GM18499 (cell line): ENCODE data around the gene DBP.

Source experiments
- ATAC-seq: cut with Tn5 transposase; IDR thresholded peaks from one replicate; pipeline ENCODE4 v1.9.1; 2021; ENCODE audit warnings: moderate number of reproducible peaks; ENCODE audit not compliant: insufficient read depth, unreplicated experiment

Gene DBP

DNA sequence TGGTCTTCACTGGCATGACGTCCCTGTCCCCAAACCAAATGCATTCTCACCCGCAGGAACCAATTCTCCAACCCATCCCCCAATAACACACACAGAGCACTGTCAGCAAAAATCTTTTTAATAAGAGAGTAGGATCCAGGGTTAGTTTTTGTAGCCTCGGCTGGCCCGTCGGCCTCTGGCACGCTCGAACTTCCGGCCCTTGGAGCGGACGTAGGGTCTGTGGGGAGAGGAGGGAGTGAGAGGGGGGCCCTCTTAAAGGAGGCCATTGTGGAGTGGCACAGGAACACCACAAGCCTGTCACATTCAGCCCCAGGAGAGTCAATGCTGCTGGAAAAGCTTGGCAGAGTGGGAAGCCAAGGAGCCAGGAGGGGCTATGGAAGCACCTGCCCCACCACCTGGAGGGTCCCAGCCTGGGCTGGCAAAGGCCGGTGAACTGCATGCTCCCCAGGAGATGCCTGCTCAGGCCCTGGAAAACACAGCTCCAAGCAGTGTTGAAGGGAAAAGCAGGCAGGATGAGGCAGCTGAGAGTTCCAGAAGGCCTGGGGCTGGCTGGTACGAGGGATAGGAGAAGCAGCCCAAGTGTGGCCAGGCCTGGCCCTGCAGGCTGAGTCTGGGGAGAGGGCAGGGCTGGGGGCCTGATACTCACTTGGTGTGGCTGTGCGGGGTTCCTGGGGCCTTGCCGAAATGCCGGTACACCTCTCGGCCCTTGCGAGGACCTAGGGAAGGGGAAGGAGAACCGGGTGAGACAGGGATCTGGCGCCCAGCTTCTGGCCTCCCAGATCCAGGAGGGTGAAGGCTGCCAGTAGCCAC, 21.7 kb downstream of the DBP start:
- ATAC-seq, result no peak

DNA sequence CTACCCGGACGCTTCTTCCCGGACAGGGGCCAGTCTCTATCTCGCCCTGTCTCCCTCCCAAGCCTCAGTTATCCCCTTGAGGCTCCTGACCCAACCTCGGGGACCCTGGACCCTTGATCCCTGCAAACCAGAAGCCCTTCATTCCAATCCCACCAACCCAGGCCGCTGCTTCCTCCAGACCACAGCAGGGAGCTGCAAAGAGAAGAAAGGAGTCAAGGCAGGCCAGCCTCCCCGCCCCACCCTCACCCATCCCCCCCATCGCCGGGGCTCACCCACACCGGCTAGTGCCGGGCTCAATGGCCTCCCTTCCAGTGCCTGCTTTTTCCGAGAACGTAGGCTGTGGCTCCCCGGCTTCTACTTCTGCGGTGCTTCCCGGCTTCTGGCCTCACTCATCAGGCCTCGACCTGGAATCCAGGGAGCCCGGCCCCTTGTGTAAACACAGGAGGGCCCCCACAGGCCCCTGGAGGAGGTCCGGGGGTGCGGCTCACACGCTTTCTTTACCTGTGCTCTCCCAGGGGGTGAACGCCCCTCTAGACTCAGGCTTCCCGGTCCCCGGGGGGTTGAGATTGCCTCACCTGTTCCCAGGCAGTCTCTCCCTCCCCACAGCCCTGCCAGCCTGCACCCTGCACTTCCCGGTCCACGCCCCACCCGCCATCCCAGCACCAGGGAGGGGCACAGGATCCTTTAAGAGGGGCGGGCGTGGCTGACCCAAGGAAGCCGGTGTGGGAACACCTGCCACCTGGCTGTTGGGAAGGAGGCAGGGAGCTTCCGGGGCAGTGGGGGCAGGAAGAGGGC, 22.5 kb downstream of the DBP start, which contains the start of gene FAM83E:
Gene FAM83E (minus strand): TSS at position 641 of the 795 bp plus-strand sequence. CDS start 1,704 bp downstream, outside the sequence.
- no peak for ATAC-seq

DNA sequence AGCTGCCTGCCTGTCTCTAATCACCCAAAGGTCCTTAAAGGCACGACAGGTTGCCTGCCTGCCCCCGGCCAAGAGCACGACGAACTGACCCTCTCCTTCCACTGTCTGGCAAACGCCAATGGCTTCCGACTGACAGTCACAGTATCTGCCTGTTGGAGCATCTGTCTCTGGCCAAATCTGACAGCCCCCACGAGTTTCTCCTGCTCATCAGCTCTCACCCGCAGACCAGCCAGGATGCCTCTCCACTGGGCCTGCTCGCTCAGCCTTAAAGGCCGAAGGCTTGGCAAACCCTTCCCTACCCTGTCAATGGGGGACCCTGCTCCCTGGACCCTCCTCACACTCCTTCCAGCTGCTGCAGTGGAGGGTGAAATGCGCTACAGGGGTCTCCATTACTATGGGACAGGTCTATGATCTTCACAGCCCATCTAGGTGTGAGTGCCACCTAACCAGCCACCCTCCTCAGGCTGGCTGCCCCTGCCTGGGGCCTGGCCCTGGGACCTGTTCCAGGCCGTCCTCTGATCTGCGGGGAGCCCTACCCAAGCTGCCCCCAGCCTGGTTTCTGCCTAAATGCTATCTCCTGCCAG, 23.2 kb downstream of the DBP start:
- no peak for ATAC-seq

DNA sequence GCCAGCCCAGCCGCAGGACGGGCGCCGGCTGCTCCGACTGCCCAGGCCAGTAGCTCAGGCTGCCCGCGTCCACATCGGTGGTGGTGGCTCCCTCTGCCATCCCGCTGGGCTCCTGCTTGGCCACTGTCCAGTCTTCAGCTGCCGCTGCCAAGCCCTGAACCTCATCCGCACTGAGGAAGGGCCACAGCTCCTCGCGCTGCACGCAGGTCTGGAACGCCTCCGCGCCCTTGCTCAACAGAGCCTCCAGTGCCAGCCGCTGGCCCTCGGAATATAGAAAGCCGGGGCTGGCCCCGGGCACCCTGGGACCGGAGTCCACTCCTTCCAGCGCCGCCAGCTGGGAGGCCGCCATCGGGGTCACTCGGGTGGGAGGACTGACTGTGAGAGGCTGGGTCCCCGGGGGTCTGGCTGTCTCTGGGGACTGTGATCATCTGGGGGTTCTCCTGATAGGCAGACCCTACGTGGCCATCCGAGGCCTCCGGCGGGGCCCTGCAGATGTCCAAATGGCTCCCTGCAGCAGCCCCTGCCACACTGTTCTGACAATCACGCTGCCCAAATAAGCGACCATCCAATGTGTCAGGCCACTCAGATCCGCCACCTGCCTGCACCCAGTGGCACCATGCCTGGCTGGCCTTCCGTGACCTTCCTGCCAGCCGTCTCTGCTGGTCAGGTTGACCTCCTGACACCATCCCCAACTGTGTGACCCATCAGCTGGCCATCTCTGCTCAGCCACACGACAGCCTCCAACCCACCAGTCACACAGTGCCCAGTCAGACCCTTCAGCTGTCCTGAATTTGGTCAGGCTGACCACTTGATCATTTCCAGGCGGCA, 23.9 kb downstream of the DBP start:
- no peak for ATAC-seq

DNA sequence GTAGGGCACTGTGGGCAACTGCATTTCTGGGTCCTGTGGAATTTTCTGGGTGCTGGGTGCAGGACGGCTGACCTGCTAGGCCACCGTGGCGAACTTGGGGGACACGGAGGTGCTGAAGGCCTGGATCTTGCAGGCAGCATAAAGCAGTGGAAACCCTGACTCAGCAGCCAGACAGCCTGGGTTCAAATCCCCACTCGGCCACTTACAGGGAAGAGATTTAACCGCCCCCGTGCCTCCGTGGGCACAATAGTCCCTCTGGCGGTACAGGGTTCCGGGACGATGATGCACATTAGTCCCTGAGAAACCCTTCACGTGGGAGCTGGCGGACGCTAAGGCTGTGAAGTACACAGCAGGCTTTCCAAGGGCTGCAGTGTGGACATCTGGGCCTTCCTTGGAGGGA, 25.3 kb downstream of the DBP start:
- ATAC-seq, result no peak

DNA sequence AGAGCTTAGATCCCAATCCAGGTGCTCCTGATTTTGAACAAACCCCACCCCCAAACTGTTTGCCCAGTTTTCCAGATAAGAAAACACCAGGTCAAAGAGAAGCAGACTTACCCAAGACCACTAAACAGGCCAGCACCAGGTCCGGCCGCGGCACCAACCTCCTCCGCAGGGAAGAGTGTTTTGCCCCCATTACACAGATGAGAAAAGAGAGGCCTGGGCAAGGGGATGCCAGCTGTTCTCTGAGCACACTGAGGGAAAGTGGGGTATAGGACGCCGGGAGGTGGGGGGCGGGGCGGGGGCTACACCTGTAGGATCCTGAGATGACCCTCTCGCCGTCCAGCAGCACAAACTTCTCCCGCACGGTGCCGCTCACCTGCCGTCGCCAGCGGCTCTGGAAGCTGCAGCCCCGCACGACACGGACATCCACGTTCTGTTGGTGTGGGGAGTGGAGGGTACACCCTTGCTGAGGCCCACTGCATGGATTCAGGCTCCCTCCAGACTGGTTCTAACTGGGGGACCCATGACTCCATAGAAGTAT, 27.5 kb downstream of the DBP start:
- no peak for ATAC-seq

DNA sequence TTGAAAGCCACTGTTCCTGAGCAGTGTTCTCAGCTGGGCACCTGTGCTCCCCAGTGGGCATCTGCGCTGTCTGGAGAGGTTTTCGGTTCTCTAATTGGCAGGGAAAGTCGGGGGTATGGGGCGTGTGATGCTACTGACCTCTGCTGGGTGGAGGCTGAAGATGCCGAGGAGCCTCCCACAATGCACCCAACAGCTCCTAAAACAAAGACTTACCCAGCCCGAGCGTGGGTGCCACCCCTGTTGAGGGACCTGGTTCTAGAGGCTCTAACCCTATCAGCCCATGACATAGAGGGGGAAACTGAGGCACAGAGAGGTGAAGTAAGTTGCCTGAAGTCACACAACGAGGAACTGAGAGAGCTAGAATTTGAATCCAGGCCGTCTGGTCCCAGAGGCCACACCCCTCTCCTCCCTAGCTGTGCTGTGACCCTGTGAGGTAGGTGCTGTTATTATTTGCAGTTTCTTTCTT, 28.3 kb downstream of the DBP start:
- no peak for ATAC-seq

DNA sequence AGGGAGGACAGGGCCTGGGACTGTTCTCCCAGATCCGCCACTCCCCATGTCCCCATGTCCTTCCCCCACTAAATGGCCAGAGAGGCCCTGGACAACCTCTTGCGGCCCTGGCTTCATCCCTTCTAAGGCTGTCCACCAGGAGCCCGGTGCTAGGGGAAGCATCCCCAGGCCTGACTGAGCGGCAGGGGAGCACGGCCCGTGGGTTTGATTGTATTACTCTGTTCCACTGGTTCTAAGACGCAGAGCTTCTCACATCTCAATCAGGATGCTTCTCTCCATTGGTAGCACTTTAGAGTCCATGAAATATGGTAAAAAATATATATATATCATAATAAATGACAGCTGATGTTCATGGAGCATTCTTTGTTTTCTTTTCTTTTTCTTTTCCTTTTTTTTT, 29.8 kb downstream of the DBP start:
- no peak for ATAC-seq

DNA sequence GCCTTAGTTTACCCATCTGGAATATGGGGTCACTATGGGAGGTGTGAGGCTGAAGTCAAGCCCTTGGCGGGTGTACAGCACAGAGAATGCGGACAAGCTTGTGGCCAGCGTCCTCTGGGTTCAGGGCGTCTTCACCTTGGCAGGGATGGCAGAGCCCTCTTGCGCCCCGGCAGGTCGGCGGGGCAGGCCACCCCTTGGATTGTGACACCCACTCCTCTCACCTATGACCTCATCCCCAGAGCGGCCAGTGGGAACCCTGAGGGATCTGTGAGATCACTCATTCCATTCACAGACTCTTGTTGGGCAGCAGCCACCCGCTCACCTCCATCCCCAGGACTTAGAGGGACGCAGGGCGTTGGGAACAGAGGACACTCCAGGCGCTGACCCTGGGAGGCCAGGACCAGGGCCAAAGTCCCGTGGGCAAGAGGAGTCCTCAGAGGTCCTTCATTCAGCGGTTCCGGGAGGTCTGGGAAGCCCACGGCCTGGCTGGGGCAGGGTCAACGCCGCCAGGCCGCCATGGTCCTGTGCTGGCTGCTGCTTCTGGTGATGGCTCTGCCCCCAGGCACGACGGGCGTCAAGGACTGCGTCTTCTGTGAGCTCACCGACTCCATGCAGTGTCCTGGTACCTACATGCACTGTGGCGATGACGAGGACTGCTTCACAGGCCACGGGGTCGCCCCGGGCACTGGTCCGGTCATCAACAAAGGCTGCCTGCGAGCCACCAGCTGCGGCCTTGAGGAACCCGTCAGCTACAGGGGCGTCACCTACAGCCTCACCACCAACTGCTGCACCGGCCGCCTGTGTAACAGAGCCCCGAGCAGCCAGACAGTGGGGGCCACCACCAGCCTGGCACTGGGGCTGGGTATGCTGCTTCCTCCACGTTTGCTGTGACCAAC, 30.5 kb downstream of the DBP start, which contains the start of gene SPACA4:
Gene SPACA4 (plus strand): TSS at position 280 of the 896 bp plus-strand sequence. CDS start 237 bp downstream, at position 517.
- no peak for ATAC-seq

DNA sequence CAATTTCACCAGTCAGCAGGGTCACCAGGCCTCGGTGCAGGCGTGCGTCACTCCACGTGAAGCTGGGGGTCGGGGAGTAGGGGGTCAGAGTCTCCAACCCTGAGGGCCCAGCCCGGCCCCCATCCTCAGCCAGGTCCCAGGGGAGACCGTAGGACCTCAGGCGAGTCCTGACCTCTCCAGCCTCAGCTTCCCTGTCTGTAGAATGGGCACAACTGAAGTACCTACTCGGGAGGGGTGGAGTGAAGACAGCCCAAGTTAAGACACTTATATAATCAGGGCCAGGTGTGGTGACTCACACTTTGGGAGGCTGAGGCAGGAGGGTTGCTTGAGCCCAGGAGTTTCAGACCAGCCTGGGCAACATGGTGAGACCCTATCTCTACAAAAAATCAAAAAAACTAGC, 33.3 kb downstream of the DBP start:
- no peak for ATAC-seq

DNA sequence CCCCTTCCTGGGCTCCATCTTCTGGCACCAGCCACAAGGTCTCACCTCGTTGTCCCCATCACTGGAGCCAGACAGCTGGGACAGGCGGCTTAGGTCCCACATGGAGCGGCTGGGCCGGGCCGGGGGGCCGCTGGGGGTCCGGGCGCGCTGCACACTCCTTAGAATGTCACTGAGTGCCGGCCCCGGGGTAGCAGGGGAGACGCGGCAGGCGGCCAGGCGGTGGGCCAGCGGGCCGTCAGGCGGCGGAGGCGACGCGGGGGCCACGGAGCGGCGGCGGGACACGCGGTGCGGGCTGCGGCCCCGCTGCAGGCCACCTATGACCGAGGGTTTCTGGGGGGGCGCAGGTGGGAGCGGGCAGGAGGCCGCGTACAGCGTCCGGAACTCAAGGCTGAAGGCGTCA, 33.7 kb downstream of the DBP start:
- ATAC-seq, result no peak

DNA sequence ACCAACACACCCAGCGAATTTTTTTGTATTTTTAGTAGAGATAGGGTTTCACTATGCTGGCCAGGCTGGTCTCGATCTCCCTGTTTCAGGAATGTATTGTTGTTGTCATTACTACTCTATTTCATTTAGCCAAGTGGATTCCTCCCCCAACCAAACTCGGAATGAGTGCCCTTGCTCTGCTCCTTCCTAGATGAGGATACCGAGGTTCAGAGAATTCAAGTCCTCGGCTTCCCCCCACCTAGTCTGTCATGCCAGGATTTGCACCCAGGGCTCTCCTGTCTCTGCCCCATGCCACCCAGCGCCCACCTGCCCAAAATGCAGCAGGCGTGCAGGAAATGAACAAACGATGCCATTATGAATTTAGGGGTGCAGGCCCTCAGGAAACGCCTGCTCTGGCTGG, 34.2 kb downstream of the DBP start:
- no peak for ATAC-seq

DNA sequence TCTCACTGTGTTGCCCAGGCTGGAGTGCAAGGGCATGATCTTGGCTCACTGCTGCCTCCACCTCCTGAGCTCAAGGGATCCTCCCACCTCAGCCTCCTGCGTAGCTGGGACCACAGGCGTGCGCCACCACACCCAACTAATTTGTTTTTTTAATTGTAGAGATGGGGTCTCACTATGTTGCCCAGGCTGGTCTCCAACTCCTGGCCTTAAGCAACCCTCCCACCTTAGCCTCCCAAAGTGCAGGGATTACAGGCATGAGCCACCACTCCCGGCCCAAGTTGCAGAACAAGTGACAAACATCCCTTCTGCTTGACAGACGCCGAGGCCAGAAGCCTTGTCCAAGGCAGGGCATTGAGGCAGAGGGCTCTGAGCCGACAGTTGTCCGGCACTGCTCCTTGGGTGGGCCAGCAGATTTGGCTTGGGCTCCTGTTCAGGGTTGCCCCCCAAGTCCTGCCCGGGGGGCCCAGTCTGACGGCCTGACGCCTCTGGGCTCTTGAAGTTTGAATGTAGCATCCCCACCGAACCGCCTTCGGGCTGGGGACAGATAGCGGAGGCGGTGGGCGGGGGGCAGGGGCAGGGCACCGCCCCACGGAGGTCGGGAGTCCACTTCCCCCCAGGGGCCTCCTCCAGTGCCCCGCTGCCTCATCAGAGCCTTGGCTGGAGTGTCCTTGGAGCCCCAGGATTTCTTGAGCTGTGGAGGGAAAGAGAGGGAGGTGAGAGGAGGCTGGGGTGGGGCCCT, 36.3 kb downstream of the DBP start:
- no peak for ATAC-seq

DNA sequence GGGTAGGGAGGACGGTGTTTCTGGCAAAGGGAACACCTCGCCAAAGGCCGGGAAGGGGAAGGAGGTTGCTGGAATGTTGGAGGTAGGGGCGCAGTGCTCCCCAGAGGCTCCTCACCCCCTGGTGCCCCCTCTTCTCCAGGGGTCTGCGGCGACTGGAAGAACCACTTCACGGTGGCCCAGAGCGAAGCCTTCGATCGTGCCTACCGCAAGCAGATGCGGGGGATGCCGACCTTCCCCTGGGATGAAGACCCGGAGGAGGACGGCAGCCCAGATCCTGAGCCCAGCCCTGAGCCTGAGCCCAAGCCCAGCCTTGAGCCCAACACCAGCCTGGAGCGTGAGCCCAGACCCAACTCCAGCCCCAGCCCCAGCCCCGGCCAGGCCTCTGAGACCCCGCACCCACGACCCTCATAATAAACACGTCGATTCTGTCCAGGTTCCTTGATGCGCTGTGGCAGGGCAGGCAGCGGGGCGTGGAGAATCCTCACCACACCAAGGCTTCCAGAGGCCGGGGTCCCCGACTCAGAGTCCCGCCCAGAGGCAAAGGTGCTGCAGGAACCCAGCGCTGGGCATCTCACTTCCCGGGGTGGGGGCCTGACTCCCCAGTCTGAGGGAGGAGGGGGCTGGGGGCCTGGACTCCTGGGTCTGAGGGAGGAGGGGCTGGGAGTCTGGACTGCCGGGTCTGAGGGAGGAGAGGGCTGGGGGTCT, 38.0 kb downstream of the DBP start:
- no peak for ATAC-seq

DNA sequence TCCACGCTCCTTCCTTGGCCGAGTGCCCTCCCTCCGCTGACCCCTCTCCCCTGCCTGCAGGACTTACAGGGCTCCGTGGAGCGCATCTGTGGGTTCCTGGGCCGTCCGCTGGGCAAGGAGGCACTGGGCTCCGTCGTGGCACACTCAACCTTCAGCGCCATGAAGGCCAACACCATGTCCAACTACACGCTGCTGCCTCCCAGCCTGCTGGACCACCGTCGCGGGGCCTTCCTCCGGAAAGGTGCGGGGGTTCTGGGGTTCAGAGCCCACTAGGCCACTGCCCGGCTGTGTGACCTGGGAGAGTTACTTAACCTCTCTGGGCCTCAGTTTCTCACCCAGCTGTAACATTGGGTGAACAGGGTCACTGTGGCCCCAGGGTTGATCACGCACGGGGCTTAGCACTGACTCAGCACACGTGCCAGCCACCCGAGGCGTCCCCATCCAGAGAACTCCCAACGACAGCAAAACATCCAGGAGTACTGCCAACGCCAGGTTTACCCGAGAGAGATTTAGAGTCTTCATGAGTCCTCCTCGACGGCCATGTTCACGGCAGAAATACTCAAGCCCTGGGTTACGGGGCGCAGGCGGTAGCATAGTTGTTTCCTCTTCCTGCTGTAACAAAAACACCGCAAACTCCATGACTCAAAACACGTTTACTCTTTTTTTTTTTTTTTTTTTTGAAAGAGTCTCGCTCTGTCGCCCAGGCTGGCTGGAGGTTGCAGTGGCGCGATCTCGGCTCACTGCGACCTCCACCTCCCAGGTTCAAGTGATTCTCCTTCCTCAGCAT, 40.3 kb downstream of the DBP start:
- no peak for ATAC-seq

DNA sequence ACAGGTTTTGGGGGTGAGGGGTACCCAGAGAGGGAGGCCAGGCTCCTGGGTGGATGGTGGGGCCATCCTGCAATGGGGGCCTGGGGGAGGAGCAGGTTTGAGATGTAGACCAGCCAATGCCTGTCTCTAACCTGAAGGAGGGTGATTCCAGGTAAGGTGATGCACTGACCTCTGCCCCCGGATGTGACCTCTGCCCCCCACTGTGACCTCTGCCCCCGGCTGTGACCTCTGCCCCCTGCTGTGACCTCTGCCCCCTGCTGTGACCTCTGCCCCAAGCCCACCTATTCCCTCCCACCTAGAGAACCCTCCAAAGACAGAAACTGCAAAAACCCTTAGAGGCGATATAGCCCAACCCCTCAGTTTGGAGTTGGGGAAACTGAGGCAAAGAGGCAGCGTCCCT, 40.9 kb downstream of the DBP start:
- ATAC-seq, result no peak

DNA sequence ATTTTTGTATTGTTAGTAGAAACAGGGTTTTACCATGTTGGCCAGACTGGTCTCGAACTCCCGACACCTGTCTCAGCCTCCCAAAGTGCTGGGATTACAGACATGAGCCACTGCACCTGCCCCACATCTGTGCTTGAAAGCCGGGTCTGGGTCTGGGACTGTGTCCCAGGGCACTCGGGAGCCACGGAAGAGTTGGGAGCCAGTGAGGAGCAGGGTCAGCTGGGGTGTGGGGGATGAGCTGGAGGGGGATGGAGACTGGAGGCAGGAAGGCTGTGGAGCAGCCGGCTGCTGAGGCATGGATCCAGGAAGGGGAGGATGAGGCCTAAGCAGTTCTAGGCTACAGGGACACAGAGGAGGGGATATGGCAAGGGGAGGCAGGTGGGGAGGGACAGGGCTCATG, 41.3 kb downstream of the DBP start:
- ATAC-seq, result no peak
